ENCODE measurements around the gene DENND6A. TPM values are rescaled to one million over a fixed set of nuclear protein-coding genes. Genes with fewer than 3 reads are reported as not detected.

The DENND6A gene
- total RNA-seq, 2 experiments from 2014 or later = 25.5 to 34.6 TPM

GRCh38 chr3:57658536-57658935 is 34.3 kb downstream of the DENND6A start:
- ChIA-PET POLR2A (interaction anchor here (0.6 kb wide), 1 partner anchor 59 kb away, joined by 3 read pairs; no protein-coding TSS in a partner anchor), CTCF (ENCODE audit: unreplicated experiment) (no interaction called here)
- Histone ChIP-seq H3K36me3 (ENCODE audit: insufficient read depth, low read length) (peaks cover 62% of the 10 kb centered on the region), H3K4me1 (ENCODE audit: insufficient read depth, low read length, poor library complexity, severe bottlenecking) (no peaks in the 10 kb centered on the region), H3K9me3 (ENCODE audit: low read length) (no peaks in the 10 kb centered on the region), H4K20me1 (ENCODE audit: insufficient read depth, low read length) (no peaks in the 10 kb centered on the region), H3K27ac (ENCODE audit: low read depth, low read length, poor library complexity, severe bottlenecking) (no peak overlapping the region), H3K4me2 (ENCODE audit: low read length) (no peak overlapping the region), H2AFZ (ENCODE audit: low read length) (no peak overlapping the region), H3K4me3 (ENCODE audit: low read depth, low read length, poor library complexity, severe bottlenecking) (no peak overlapping the region), H3K79me2 (ENCODE audit: insufficient read depth, low read depth, low read length) (no peaks in the 10 kb centered on the region), H3K9me2 (ENCODE audit: insufficient read depth, low read length) (no peaks in the 10 kb centered on the region)
- intact Hi-C loops (cut with micrococcal nuclease; ENCODE audit: unreplicated experiment) = no loop called here
- no peak for DNase-seq (ENCODE audit: low spot score)
- no TSS peak for BruUV-seq (replicated peaks)
- TF ChIP-seq EZH2phosphoT487 (IDR thresholded peaks at IDR 0.05; ENCODE audit: borderline replicate concordance, low read depth, low read length) = no peak
- TF ChIP-seq CTCF (conservative IDR thresholded peaks at IDR 0.05; ENCODE audit: low read length) = no peak

GRCh38 chr3:57655727-57656126 is 37.1 kb downstream of the DENND6A start:
- no peak for DNase-seq (ENCODE audit: low spot score)
- no peak overlapping the region for H2AFZ ChIP-seq (ENCODE audit: low read length)
- no peak overlapping the region for H3K4me3 ChIP-seq (ENCODE audit: low read depth, low read length, poor library complexity, severe bottlenecking)
- no peak overlapping the region for H3K27ac ChIP-seq (ENCODE audit: low read depth, low read length, poor library complexity, severe bottlenecking)
- H3K4me1 ChIP-seq (ENCODE audit: insufficient read depth, low read length, poor library complexity, severe bottlenecking) = no peaks in the 10 kb centered on the region
- H3K9me2 ChIP-seq (ENCODE audit: insufficient read depth, low read length) = no peaks in the 10 kb centered on the region
- ChIA-PET CTCF (ENCODE audit: unreplicated experiment) (no interaction called here), POLR2A (no interaction called here)
- H3K4me2 ChIP-seq (ENCODE audit: low read length) = no peak overlapping the region
- H3K9me3 ChIP-seq (ENCODE audit: low read length) = no peaks in the 10 kb centered on the region
- H3K36me3 ChIP-seq (ENCODE audit: insufficient read depth, low read length) = peaks cover 84% of the 10 kb centered on the region
- intact Hi-C loops (cut with micrococcal nuclease; ENCODE audit: unreplicated experiment) = no loop called here
- H3K79me2 ChIP-seq (ENCODE audit: insufficient read depth, low read depth, low read length) = no peaks in the 10 kb centered on the region
- BruUV-seq (replicated peaks) = no TSS peak
- TF ChIP-seq EZH2phosphoT487 (IDR thresholded peaks at IDR 0.05; ENCODE audit: borderline replicate concordance, low read depth, low read length) (no peak), CTCF (conservative IDR thresholded peaks at IDR 0.05; ENCODE audit: low read length) (no peak)
- H4K20me1 ChIP-seq (ENCODE audit: insufficient read depth, low read length) = no peaks in the 10 kb centered on the region

DNA sequence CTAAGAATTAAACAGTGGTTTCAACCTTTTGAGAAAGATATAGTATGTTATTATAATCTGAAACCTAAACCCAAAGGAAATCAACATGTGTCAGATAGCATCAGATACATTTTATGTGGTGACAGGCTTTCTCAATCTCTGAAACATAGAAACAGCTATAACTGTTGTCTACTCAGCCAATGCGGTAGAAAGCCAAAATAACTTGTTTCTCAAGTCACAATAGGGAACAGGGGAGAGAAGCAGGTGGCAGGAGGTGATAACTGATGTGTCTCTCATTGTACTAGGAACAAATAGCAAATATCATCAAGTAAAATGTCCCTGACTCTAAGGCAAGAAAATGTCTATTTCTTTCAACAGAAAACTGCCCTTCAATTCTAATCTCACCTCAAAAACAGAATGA is 38.6 kb downstream of the DENND6A start:
- H3K4me2 ChIP-seq (ENCODE audit: low read length) = no peak overlapping the region
- H3K9me2 ChIP-seq (ENCODE audit: insufficient read depth, low read length) = no peaks in the 10 kb centered on the region
- DNase-seq (ENCODE audit: low spot score) = no peak
- ChIA-PET POLR2A (interaction anchor here (0.6 to 0.7 kb wide), 4 partner anchors 21 to 436 kb away, joined by 3 read pairs; no protein-coding TSS in a partner anchor), CTCF (ENCODE audit: unreplicated experiment) (no interaction called here)
- H3K36me3 ChIP-seq (ENCODE audit: insufficient read depth, low read length) = peaks cover 82% of the 10 kb centered on the region
- TF ChIP-seq EZH2phosphoT487 (IDR thresholded peaks at IDR 0.05; ENCODE audit: borderline replicate concordance, low read depth, low read length) (no peak), CTCF (conservative IDR thresholded peaks at IDR 0.05; ENCODE audit: low read length) (no peak)
- H3K4me1 ChIP-seq (ENCODE audit: insufficient read depth, low read length, poor library complexity, severe bottlenecking) = no peaks in the 10 kb centered on the region
- no peaks in the 10 kb centered on the region for H4K20me1 ChIP-seq (ENCODE audit: insufficient read depth, low read length)
- H3K9me3 ChIP-seq (ENCODE audit: low read length) = no peaks in the 10 kb centered on the region
- intact Hi-C loops (cut with micrococcal nuclease; ENCODE audit: unreplicated experiment) = no loop called here
- H3K79me2 ChIP-seq (ENCODE audit: insufficient read depth, low read depth, low read length) = no peaks in the 10 kb centered on the region
- H2AFZ ChIP-seq (ENCODE audit: low read length) = no peak overlapping the region
- no peak overlapping the region for H3K4me3 ChIP-seq (ENCODE audit: low read depth, low read length, poor library complexity, severe bottlenecking)
- no TSS peak for BruUV-seq (replicated peaks)
- no peak overlapping the region for H3K27ac ChIP-seq (ENCODE audit: low read depth, low read length, poor library complexity, severe bottlenecking)

All from OCI-LY7 (cell line).